OCI-LY1 (cell line): Measurements from ENCODE around the gene BRF1.

ENCODE experiments used
- H2AFZ ChIP-seq: fragments of 200-600 bp; sonication (generic), shearing (Covaris generic); 2 replicates; pipeline ENCODE4 v1.6.0; 2014; ENCODE audit warnings: antibody characterized with exemption, mild to moderate bottlenecking, low read length
- H3F3A ChIP-seq: fragments of 200-600 bp; sonication (generic), shearing (Covaris generic); 2 replicates; pipeline ENCODE4 v1.6.0; 2014; ENCODE audit warnings: mild to moderate bottlenecking, antibody characterized with exemption, low read length, moderate library complexity; ENCODE audit not compliant: insufficient read depth
- H3K27ac ChIP-seq: fragments of 200-600 bp; sonication (generic); 2 replicates; pipeline ENCODE4 v1.5.1; 2014; ENCODE audit warnings: low read length, mixed run types, mild to moderate bottlenecking, low read depth; ENCODE audit not compliant: poor library complexity, severe bottlenecking
- H3K27me3 ChIP-seq: fragments of 200-600 bp; sonication (generic); 2 replicates; pipeline ENCODE4 v1.6.0; 2014; ENCODE audit warnings: antibody characterized with exemption, mild to moderate bottlenecking, low read length, moderate library complexity; ENCODE audit not compliant: insufficient read depth
- H3K36me3 ChIP-seq: fragments of 200-600 bp; sonication (generic); 2 replicates; pipeline ENCODE4 v1.6.1; 2014; ENCODE audit warnings: mild to moderate bottlenecking, antibody characterized with exemption, low read length, moderate library complexity, mixed read lengths; ENCODE audit not compliant: insufficient read depth
- H3K4me1 ChIP-seq: fragments of 200-600 bp; sonication (generic); 2 replicates; pipeline ENCODE4 v1.5.1; 2014; ENCODE audit warnings: mild to moderate bottlenecking, low read length, moderate library complexity; ENCODE audit not compliant: insufficient read depth, severe bottlenecking
- H3K4me2 ChIP-seq: fragments of 200-600 bp; sonication (generic), shearing (Covaris generic); 2 replicates; pipeline ENCODE4 v1.6.1; 2014; ENCODE audit warnings: low read length
- H3K4me3 ChIP-seq: fragments of 200-600 bp; sonication (generic); 2 replicates; pipeline ENCODE4 v1.5.1; 2014; ENCODE audit warnings: low read length, low read depth, mild to moderate bottlenecking, mixed read lengths; ENCODE audit not compliant: poor library complexity, severe bottlenecking
- H3K79me2 ChIP-seq: fragments of 200-600 bp; shearing (Covaris generic); 2 replicates; pipeline ENCODE4 v1.6.1; 2016; ENCODE audit warnings: mixed run types, low read length, mixed read lengths; ENCODE audit not compliant: insufficient read depth
- H3K9ac ChIP-seq: fragments of 200-600 bp; sonication (generic), shearing (Covaris generic); 2 replicates; pipeline ENCODE4 v1.6.1; 2014; ENCODE audit warnings: mild to moderate bottlenecking, low read length, mixed read lengths
- H3K9me2 ChIP-seq: fragments of 200-600 bp; sonication (generic), shearing (Covaris generic); 2 replicates; pipeline ENCODE4 v1.6.1; 2014; ENCODE audit warnings: low read depth, mild to moderate bottlenecking, low read length, mixed read lengths
- H3K9me3 ChIP-seq: fragments of 200-600 bp; shearing (Covaris generic); 2 replicates; pipeline ENCODE4 v1.6.1; 2014; ENCODE audit warnings: low read length, mixed read lengths
- H4K20me1 ChIP-seq: fragments of 200-600 bp; sonication (generic), shearing (Covaris generic); 2 replicates; pipeline ENCODE4 v1.6.0; 2016; ENCODE audit warnings: mild to moderate bottlenecking, low read length; ENCODE audit not compliant: insufficient read depth
- CTCF ChIP-seq: fragments of 200-600 bp; sonication (generic), shearing (Covaris generic); IDR thresholded peaks from 2 replicates; pipeline ENCODE4 v1.5.1; 2017; ENCODE audit warnings: mild to moderate bottlenecking, antibody characterized with exemption, low read length, moderate library complexity, mixed read lengths
- EZH2 ChIP-seq: fragments of 200-600 bp; sonication (generic), shearing (Covaris generic); IDR thresholded peaks from 2 replicates; pipeline ENCODE4 v1.8.0; 2017; ENCODE audit warnings: borderline replicate concordance, mixed run types, mild to moderate bottlenecking, antibody characterized with exemption, low read length, moderate library complexity, mixed read lengths

BRF1 gene

GRCh38 chr14:105323663-105324062, 22.9 kb upstream of the BRF1 start:
- no peaks in the 10 kb centered on the region for H3K27me3 ChIP-seq
- no peaks in the 10 kb centered on the region for H3K9me2 ChIP-seq
- H3K36me3 ChIP-seq: no peaks in the 10 kb centered on the region
- H3K9ac ChIP-seq: no peak overlapping the region
- no peak overlapping the region for H3K4me3 ChIP-seq
- H3K27ac ChIP-seq: no peak overlapping the region
- H3K4me2 ChIP-seq: no peak overlapping the region
- no peaks in the 10 kb centered on the region for H4K20me1 ChIP-seq
- H3K79me2 ChIP-seq: no peaks in the 10 kb centered on the region
- no peaks in the 10 kb centered on the region for H3K9me3 ChIP-seq
- TF ChIP-seq CTCF: no peak
- no peak for TF ChIP-seq EZH2
- H3F3A ChIP-seq: no peaks in the 10 kb centered on the region
- no peaks in the 10 kb centered on the region for H3K4me1 ChIP-seq
- no peak overlapping the region for H2AFZ ChIP-seq

GRCh38 chr14:105322791-105323556, 22.2 kb upstream of the BRF1 start:
- Histone ChIP-seq H2AFZ (no peak overlapping the region), H3K27me3 (no peaks in the 10 kb centered on the region), H3K9ac (no peak overlapping the region), H3K36me3 (no peaks in the 10 kb centered on the region), H3K4me1 (no peaks in the 10 kb centered on the region), H4K20me1 (no peaks in the 10 kb centered on the region), H3K79me2 (no peaks in the 10 kb centered on the region), H3K9me2 (no peaks in the 10 kb centered on the region), H3K27ac (no peak overlapping the region), H3K9me3 (no peaks in the 10 kb centered on the region), H3K4me3 (no peak overlapping the region), H3F3A (no peaks in the 10 kb centered on the region), H3K4me2 (no peak overlapping the region)
- TF ChIP-seq EZH2 (no peak), CTCF (no peak)

- Histone ChIP-seq H4K20me1 (no peaks in the 10 kb centered on the region), H3K4me3 (no peak overlapping the region), H3K27ac (no peak overlapping the region), H3K9ac (no peak overlapping the region), H3F3A (no peaks in the 10 kb centered on the region), H3K9me3 (no peaks in the 10 kb centered on the region), H3K27me3 (peaks cover 5% of the 10 kb centered on the region; the same call in 1 of the 2 replicates), H3K9me2 (no peaks in the 10 kb centered on the region), H3K4me1 (peaks cover 19% of the 10 kb centered on the region), H3K4me2 (no peak overlapping the region), H2AFZ (no peak overlapping the region), H3K36me3 (no peaks in the 10 kb centered on the region), H3K79me2 (no peaks in the 10 kb centered on the region)
- TF ChIP-seq CTCF (no peak), EZH2 (no peak)
Observed at GRCh38 chr14:105317546-105317945, 16.7 kb upstream of the BRF1 start.
